KMS-11 (cell line): ENCODE data around the gene HPSE.

Experiments used
- H2AFZ ChIP-seq: fragments of 200-600 bp; sonication (generic); 2 replicates; pipeline ENCODE4 v1.6.1; 2016; ENCODE audit warnings: antibody characterized with exemption, mixed run types, low read depth
- H3K27ac ChIP-seq: fragments of 200-600 bp; sonication (generic); 2 replicates; pipeline ENCODE4 v1.6.1; 2016; ENCODE audit warnings: mild to moderate bottlenecking, mixed run types
- H3K27me3 ChIP-seq: fragments of 200-600 bp; sonication (generic); 2 replicates; pipeline ENCODE4 v1.6.1; 2017; ENCODE audit warnings: mild to moderate bottlenecking, low read depth, mixed run types, moderate library complexity; ENCODE audit not compliant: insufficient read depth
- H3K36me3 ChIP-seq: fragments of 200-600 bp; sonication (generic); 2 replicates; pipeline ENCODE4 v1.6.1; 2017; ENCODE audit warnings: mild to moderate bottlenecking, mixed run types; ENCODE audit not compliant: insufficient read depth
- H3K4me1 ChIP-seq: fragments of 200-600 bp; sonication (generic); 2 replicates; pipeline ENCODE4 v1.6.1; 2016; ENCODE audit warnings: mild to moderate bottlenecking, low read depth, mixed run types; ENCODE audit not compliant: poor library complexity, severe bottlenecking
- H3K4me2 ChIP-seq: fragments of 200-600 bp; sonication (generic); 2 replicates; pipeline ENCODE4 v1.7.0; 2016; ENCODE audit warnings: mild to moderate bottlenecking, mixed run types
- H3K4me3 ChIP-seq: fragments of 200-600 bp; sonication (generic); IDR thresholded peaks from 2 replicates; pipeline ENCODE4 v1.6.1; 2017; ENCODE audit warnings: low read depth, low read length, mixed read lengths; ENCODE audit not compliant: insufficient read depth
- H3K79me2 ChIP-seq: fragments of 200-600 bp; sonication (generic); 2 replicates; pipeline ENCODE4 v1.6.1; 2016; ENCODE audit warnings: low read depth, mixed run types; ENCODE audit not compliant: insufficient read depth
- H3K9ac ChIP-seq: fragments of 200-600 bp; sonication (generic); 2 replicates; pipeline ENCODE4 v1.6.1; 2016; ENCODE audit warnings: mild to moderate bottlenecking, mixed run types
- H4K20me1 ChIP-seq: fragments of 200-600 bp; sonication (generic); 2 replicates; pipeline ENCODE4 v1.6.1; 2016; ENCODE audit warnings: mild to moderate bottlenecking, mixed run types; ENCODE audit not compliant: insufficient read depth
- TF ChIP-seq, protein P1 (sequence below): fragments of 200-600 bp; sonication (generic); conservative IDR thresholded peaks from 2 replicates; pipeline ENCODE4 v1.6.1; 2017; ENCODE audit warnings: low read depth, mild to moderate bottlenecking, antibody characterized with exemption, low read length, moderate library complexity, mixed read lengths

HPSE gene

GRCh38 chr4:83285055-83285407 lies 49.6 kb downstream of the HPSE start:
- Histone ChIP-seq H3K4me1 (peaks cover 33% of the 10 kb centered on the region), H2AFZ (peak overlapping the region; percentile 91), H3K4me3 (peak overlapping the region; percentile 84), H3K27ac (peak overlapping the region; percentile 66), H3K79me2 (no peaks in the 10 kb centered on the region), H3K4me2 (peak overlapping the region; percentile 74), H3K27me3 (no peaks in the 10 kb centered on the region), H3K9ac (peak overlapping the region; percentile 81), H3K36me3 (no peaks in the 10 kb centered on the region), H4K20me1 (no peaks in the 10 kb centered on the region)
- TF ChIP-seq, protein P1, sequence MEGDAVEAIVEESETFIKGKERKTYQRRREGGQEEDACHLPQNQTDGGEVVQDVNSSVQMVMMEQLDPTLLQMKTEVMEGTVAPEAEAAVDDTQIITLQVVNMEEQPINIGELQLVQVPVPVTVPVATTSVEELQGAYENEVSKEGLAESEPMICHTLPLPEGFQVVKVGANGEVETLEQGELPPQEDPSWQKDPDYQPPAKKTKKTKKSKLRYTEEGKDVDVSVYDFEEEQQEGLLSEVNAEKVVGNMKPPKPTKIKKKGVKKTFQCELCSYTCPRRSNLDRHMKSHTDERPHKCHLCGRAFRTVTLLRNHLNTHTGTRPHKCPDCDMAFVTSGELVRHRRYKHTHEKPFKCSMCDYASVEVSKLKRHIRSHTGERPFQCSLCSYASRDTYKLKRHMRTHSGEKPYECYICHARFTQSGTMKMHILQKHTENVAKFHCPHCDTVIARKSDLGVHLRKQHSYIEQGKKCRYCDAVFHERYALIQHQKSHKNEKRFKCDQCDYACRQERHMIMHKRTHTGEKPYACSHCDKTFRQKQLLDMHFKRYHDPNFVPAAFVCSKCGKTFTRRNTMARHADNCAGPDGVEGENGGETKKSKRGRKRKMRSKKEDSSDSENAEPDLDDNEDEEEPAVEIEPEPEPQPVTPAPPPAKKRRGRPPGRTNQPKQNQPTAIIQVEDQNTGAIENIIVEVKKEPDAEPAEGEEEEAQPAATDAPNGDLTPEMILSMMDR = no peak

DNA sequence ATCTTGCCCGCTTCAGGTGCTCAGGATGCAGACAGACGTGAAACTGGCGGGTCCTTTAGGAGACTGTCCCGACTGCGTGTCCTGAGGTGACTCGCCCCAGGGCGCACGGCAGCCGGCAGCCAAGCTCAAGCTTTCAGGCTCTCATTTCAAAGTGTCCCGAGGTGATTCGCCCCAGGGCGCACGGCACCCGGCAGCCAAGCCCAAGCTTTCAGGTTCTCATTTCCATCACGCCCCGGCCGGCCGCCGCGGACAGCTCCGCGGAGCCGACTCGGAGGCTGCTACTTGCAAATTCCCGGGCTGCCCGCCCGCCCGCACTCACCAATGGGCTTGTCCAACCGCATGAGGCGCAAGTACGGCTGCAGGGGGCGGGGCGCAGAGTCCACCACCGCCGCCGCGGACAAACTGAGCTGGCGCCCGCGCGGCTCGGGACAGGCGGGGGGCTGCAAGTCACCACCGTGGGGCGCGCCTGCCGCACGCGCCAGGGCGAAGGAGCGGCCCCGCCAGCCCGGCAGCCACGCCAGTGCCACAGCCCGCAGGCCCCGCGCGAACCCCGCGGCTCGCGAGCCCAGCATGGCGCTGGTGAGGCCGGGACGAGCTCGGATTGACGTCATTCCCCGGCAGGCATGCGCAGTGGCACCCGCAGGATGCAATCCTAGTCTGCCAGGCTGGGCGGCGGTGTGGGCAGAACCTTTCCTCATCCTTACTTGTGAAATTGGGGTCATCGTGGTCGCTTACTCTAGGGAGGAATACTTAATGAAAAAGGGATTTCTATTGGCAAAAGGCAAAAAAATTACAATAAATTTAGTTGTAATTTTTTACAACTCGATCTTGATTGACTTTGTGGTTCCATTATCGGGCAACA lies 50.2 kb downstream of the HPSE start, which contains the start of gene COQ2:
Gene COQ2 (minus strand): TSS at position 606 of the 862 bp plus-strand sequence. CDS start 34 bp downstream, at position 572.
- Histone ChIP-seq H3K4me1 (peaks cover 33% of the 10 kb centered on the region), H3K4me2 (peak within 1 kb of the TSS; percentile 74), H4K20me1 (no peaks in the 10 kb centered on the region), H3K36me3 (no peaks in the 10 kb centered on the region), H3K27ac (peak within 1 kb of the TSS; percentile 66), H3K79me2 (no peaks in the 10 kb centered on the region), H3K4me3 (peak within 1 kb of the TSS; percentile 84), H3K9ac (peak within 1 kb of the TSS; percentile 81), H2AFZ (peak within 1 kb of the TSS; percentile 91), H3K27me3 (no peaks in the 10 kb centered on the region)
- TF ChIP-seq, protein P1 = no peak

GRCh38 chr4:83283181-83283580 lies 51.5 kb downstream of the HPSE start:
- Histone ChIP-seq H3K4me2 (peak overlapping the region; percentile 74), H3K79me2 (no peaks in the 10 kb centered on the region), H3K4me3 (no peak overlapping the region), H3K27me3 (no peaks in the 10 kb centered on the region), H3K9ac (no peak overlapping the region), H4K20me1 (no peaks in the 10 kb centered on the region), H2AFZ (no peak overlapping the region), H3K27ac (no peak overlapping the region), H3K4me1 (peaks cover 33% of the 10 kb centered on the region), H3K36me3 (no peaks in the 10 kb centered on the region)
- TF ChIP-seq, protein P1 = no peak

DNA sequence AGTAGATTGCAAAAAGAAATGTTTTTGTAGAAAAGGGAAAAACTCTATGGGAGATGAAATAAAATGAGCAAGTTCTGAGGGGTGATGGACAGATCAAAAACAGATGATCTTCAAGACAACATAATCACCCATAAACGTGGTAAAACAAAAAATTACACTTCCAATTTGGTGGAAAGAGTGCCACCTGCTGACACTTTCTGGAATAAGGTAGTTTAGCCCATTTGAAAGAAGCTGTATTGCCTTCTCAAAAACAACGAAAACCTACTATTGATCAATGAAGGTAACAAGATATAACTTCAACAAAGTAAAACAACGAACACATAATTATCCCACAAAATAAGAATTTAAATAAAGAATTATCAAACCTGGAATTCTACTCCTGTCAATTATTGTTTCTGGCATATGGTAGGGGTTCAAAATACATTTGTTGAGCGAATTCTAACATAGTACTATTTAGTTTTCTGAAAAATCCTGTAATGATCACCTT lies 52.6 kb downstream of the HPSE start:
- Histone ChIP-seq H3K27me3 (no peaks in the 10 kb centered on the region), H3K4me3 (no peak overlapping the region), H3K36me3 (no peaks in the 10 kb centered on the region; the same call in 1 of the 2 replicates), H3K27ac (no peak overlapping the region), H3K4me1 (peaks cover 33% of the 10 kb centered on the region), H3K4me2 (peak overlapping the region; percentile 41), H4K20me1 (no peaks in the 10 kb centered on the region), H2AFZ (no peak overlapping the region), H3K9ac (no peak overlapping the region), H3K79me2 (no peaks in the 10 kb centered on the region)
- TF ChIP-seq, protein P1 = peak; percentile 74; the same call in 1 of the 2 replicates
